Measurements from ENCODE around the gene BCAR3. TPM values are rescaled to one million over a fixed set of nuclear protein-coding genes. Genes with fewer than 3 reads are reported as not detected.

BCAR3 gene
- total RNA-seq, 1 donor from 2014 or later: 9.2 TPM

DNA sequence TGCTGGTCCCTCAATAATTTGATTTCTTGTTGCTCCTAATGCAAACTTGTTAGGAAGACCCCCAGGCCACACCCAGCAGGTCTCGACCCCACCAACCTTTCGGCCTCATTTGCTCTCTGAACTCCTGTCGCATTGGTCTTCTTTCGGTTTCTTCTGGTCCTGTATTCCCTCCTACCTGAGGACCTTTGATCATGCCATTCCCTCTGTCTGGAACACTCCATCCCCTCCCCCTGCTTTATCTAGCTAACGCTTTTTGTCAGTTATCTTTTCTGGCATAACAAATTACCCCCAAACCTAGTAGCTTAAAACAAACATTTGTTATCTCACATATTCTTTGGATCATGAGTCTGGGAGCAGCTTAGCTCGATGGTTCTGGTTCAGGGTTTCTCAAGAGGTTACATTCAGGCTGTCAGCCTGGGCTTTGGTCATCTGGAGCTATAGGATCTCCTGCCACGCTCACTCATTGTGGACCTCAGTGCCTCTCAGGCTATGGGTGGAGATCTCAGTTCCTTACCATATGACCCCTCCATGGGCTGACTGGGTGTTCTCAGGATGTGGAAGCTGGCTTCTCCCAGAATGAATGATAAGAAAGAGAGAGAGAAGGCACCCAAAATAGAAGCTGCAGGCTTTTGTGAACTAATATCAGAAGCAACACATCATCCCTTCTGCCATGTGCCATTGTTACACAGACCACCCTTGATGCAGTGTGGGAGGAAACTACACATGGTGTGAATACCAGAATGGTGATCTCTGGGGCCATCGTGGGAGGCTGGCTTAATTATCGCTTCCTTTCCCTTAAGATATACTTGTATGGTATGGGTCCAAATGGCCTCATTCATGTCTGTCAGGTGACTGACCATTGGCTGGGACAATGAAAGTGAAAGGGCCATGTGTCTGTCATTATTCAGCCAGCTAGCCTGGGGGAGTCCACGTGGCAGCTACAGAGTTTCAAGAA lies 29.1 kb upstream of the BCAR3 start:
- TF ChIP-seq, protein P1, sequence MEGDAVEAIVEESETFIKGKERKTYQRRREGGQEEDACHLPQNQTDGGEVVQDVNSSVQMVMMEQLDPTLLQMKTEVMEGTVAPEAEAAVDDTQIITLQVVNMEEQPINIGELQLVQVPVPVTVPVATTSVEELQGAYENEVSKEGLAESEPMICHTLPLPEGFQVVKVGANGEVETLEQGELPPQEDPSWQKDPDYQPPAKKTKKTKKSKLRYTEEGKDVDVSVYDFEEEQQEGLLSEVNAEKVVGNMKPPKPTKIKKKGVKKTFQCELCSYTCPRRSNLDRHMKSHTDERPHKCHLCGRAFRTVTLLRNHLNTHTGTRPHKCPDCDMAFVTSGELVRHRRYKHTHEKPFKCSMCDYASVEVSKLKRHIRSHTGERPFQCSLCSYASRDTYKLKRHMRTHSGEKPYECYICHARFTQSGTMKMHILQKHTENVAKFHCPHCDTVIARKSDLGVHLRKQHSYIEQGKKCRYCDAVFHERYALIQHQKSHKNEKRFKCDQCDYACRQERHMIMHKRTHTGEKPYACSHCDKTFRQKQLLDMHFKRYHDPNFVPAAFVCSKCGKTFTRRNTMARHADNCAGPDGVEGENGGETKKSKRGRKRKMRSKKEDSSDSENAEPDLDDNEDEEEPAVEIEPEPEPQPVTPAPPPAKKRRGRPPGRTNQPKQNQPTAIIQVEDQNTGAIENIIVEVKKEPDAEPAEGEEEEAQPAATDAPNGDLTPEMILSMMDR (IDR thresholded peaks at IDR 0.05; ENCODE audit: unreplicated experiment): no peak
- Mint-ChIP-seq H3K27me3 (ENCODE audit: low read depth) (no peaks in the 10 kb centered on the region), H3K9me3 (no peaks in the 10 kb centered on the region), H3K27ac (no peak overlapping the region), H3K4me3 (no peak overlapping the region), H3K36me3 (no peaks in the 10 kb centered on the region), H3K4me1 (peaks cover 36% of the 10 kb centered on the region)
- DNase-seq (ENCODE audit: low spot score in 2 of 2, unreplicated experiment in 2 of 2): no peak

DNA sequence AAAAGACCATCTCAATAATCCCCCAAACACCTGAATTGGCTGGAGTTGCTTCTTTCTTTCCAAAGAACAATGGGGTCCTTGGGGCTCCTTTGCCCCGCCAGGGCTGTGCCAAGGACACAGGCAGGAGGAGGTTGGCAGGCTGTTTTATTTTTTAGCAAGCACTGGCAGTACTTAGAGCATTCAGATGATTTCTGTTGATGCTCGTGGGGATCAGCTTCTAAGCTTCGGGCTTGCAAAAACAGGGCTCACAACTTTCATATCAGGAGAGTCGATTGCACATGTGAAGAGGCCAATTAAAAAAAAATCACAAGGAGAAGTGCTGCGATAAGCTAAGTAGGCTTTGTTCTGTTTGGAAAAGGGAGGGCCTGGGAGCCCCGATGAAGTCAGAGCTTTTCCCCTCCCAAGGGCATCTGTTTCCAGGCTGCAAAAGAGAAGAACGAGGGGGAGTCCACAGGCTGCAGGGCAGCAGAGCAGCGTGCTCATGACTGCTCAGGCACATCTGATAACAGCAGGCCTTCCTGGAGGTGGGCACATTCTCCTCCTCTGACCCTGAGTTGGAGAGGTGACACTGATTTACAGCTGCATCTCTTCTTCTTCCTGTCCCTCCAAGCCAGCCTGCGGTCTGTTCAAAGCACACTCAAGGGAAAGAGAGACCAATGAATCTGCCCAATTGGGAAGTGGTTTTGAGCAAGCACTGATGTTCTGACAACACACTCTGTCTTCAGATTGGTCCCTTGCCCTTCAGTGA lies 27.3 kb upstream of the BCAR3 start:
- Mint-ChIP-seq H3K27ac (no peak overlapping the region), H3K9me3 (no peaks in the 10 kb centered on the region)

DNA sequence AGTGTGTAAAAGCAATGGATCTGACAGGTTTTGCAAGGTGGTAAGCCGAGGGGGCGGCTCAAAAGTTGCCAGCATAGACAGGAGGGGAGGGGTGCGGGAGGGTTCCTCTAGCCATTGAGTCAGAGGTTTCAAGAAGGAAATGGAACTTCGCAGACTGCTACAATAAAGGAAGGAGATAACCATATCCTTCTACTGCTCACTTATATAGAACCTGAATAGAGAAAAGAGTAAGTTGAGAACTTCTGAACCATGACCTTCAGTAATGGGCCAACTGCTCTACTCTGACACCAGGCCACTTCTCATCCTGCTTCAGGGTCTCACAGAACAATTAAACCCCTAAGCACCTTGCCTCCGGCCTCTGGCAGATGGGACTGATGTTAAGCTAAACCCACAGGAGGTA lies 26.3 kb upstream of the BCAR3 start:
- Mint-ChIP-seq H3K36me3 (no peaks in the 10 kb centered on the region), H3K27me3 (ENCODE audit: low read depth) (no peaks in the 10 kb centered on the region), H3K9me3 (no peaks in the 10 kb centered on the region), H3K4me1 (peaks cover 22% of the 10 kb centered on the region), H3K27ac (no peak overlapping the region), H3K4me3 (no peak overlapping the region)
- TF ChIP-seq, protein P1 (IDR thresholded peaks at IDR 0.05; ENCODE audit: unreplicated experiment): no peak
- no peak for DNase-seq (ENCODE audit: low spot score in 2 of 2, unreplicated experiment in 2 of 2)

More for the DNA sequence above, 27.3 kb upstream of the BCAR3 start:
- no peaks in the 10 kb centered on the region for H3K36me3 Mint-ChIP-seq
- no peak for DNase-seq (ENCODE audit: low spot score in 2 of 2, unreplicated experiment in 2 of 2)
- no peaks in the 10 kb centered on the region for H3K27me3 Mint-ChIP-seq (ENCODE audit: low read depth)
- H3K4me3 Mint-ChIP-seq: no peak overlapping the region
- TF ChIP-seq, protein P1 (IDR thresholded peaks at IDR 0.05; ENCODE audit: unreplicated experiment): no peak
- H3K4me1 Mint-ChIP-seq: peaks cover 22% of the 10 kb centered on the region

DNA sequence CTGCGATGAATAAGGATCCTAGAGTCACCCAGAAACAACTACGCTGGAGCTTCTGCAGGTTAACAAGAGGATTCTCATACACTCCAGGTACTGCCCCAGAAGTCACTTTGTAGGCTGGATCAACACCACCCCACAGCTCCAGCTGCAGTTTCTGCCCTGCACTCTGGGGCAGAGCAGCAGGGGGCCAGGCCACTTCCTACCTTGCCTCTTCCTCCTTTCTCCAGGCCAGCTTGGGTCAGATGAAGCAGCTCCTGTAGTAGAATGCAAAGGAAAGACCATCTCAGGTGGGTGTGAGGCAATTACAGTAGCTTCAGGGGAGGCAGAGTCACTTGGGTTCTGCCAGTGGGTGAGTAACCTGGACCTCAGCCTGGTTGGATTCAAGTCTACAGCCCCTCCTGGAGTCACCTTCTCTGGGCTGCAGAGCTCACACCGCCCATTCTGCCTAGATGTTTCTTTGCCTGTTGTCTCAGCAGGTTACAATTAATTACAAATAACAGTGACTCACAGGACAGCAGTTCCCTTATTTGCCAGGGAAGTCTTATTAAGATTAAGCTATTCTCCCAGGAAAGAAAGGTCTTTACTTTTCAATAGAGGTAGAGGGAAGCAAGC lies 24.4 kb upstream of the BCAR3 start:
- TF ChIP-seq, protein P1 (IDR thresholded peaks at IDR 0.05; ENCODE audit: unreplicated experiment): no peak
- no peaks in the 10 kb centered on the region for H3K27me3 Mint-ChIP-seq (ENCODE audit: low read depth)
- no peak for DNase-seq (ENCODE audit: low spot score in 2 of 2, unreplicated experiment in 2 of 2)
- no peak overlapping the region for H3K27ac Mint-ChIP-seq
- H3K9me3 Mint-ChIP-seq: no peaks in the 10 kb centered on the region
- H3K4me1 Mint-ChIP-seq: peaks cover 25% of the 10 kb centered on the region
- H3K36me3 Mint-ChIP-seq: no peaks in the 10 kb centered on the region
- H3K4me3 Mint-ChIP-seq: no peak overlapping the region

DNA sequence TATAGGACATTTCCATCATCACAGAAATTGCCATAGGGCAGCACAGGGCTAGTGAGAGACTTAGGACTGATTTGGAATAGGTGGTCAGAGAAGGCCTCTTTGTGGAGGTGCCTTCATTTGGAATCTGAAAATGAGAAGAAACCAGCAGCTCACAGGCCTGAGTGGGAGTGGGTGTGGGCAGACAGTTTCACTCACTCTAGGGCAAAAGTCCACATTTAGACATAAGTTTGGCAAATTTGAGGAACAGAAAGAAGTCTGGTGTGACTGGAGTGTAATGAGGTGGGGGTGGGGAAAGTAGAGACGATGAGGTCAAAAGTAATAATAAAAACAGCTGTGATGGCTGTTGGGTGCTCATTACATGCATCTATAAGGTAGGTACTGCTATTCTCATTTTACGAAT lies 22.4 kb upstream of the BCAR3 start:
- TF ChIP-seq, protein P1 (IDR thresholded peaks at IDR 0.05; ENCODE audit: unreplicated experiment): no peak
- Mint-ChIP-seq H3K4me3 (no peak overlapping the region), H3K9me3 (no peaks in the 10 kb centered on the region), H3K27me3 (ENCODE audit: low read depth) (no peaks in the 10 kb centered on the region), H3K27ac (no peak overlapping the region), H3K36me3 (no peaks in the 10 kb centered on the region), H3K4me1 (peaks cover 11% of the 10 kb centered on the region)
- no peak for DNase-seq (ENCODE audit: low spot score in 2 of 2, unreplicated experiment in 2 of 2)
